GM12878 (cell line): ENCODE results near the gene CBX7. TPM values are rescaled to one million over a fixed set of nuclear protein-coding genes. Genes with fewer than 3 reads are reported as not detected.

ENCODE experiments used
- ASH2L ChIP-seq: fragments of 300-600, 200-600 bp; sonication (generic); IDR thresholded peaks from 2 replicates; pipeline ENCODE4 v1.6.1; 2017; ENCODE audit warnings: low read depth, mild to moderate bottlenecking, borderline replicate concordance
- ATF7 ChIP-seq: fragments of 450-650 bp; IDR thresholded peaks from 2 replicates; pipeline ENCODE4 v1.6.1; 2016; ENCODE audit warnings: low read depth, mild to moderate bottlenecking
- BACH1 ChIP-seq: fragments of 450-650 bp; IDR thresholded peaks from 2 replicates; pipeline ENCODE4 v1.6.1; 2017; ENCODE audit warnings: mild to moderate bottlenecking, borderline replicate concordance
- EP300 ChIP-seq, 2 experiments: fragments of 150-350 bp in 1 of 2; IDR thresholded peaks; 2 replicates each; pipeline ENCODE4 v1.6.1; 2011 to 2012; ENCODE audit warnings: low read depth in 2 of 2, low read length in 2 of 2, borderline replicate concordance in 1 of 2, improper control_type of control experiment in 1 of 2, inconsistent platforms in 1 of 2; ENCODE audit not compliant: control insufficient read depth in 1 of 2
- FOS ChIP-seq: IDR thresholded peaks from 3 replicates; pipeline ENCODE4 v1.6.1; 2011; ENCODE audit warnings: borderline replicate concordance; ENCODE audit not compliant: insufficient read length; ENCODE audit errors: extremely low read depth
- GABPA ChIP-seq: IDR thresholded peaks from 2 replicates; pipeline ENCODE4 v1.6.1; 2014; ENCODE audit warnings: antibody characterized with exemption, low read depth, mild to moderate bottlenecking, inconsistent platforms
- HDAC6 ChIP-seq: fragments of 200-600 bp; sonication (generic); IDR thresholded peaks from one replicate; pipeline ENCODE4 v1.8.0; 2017; ENCODE audit warnings: antibody characterized with exemption; ENCODE audit not compliant: unreplicated experiment
- LARP7 ChIP-seq: fragments of 450-650 bp; IDR thresholded peaks from 2 replicates; pipeline ENCODE4 v1.6.1; 2017; ENCODE audit warnings: mild to moderate bottlenecking
- NBN ChIP-seq: fragments of 450-650 bp; IDR thresholded peaks from 2 replicates; pipeline ENCODE4 v1.6.1; 2016
- NRF1 ChIP-seq: conservative IDR thresholded peaks from 2 replicates; pipeline ENCODE4 v1.6.1; 2011; ENCODE audit warnings: mild to moderate bottlenecking, low read depth, low read length, improper control_type of control experiment
- PAX8 ChIP-seq: fragments of 450-650 bp; IDR thresholded peaks from 2 replicates; pipeline ENCODE4 v1.6.1; 2017; ENCODE audit warnings: mild to moderate bottlenecking, moderate library complexity
- PKNOX1 ChIP-seq: fragments of 450-650 bp; IDR thresholded peaks from 2 replicates; pipeline ENCODE4 v1.6.1; 2016; ENCODE audit warnings: mild to moderate bottlenecking
- RFX5 ChIP-seq: IDR thresholded peaks from 2 replicates; pipeline ENCODE4 v1.6.1; 2011; ENCODE audit warnings: low read depth, low read length, improper control_type of control experiment
- RUNX3 ChIP-seq: IDR thresholded peaks from 2 replicates; pipeline ENCODE4 v1.6.1; 2012; ENCODE audit warnings: low read length, inconsistent platforms
- SMAD1 ChIP-seq: fragments of 450-650 bp; IDR thresholded peaks from 2 replicates; pipeline ENCODE4 v1.6.1; 2018; ENCODE audit warnings: mild to moderate bottlenecking, low read depth; ENCODE audit not compliant: partially characterized antibody
- SUPT20H ChIP-seq: IDR thresholded peaks from 2 replicates; pipeline ENCODE4 v1.6.1; 2011; ENCODE audit warnings: low read depth, mild to moderate bottlenecking, low read length, moderate library complexity, borderline replicate concordance; ENCODE audit not compliant: control insufficient read depth
- TCF7 ChIP-seq: IDR thresholded peaks from 2 replicates; pipeline ENCODE4 v1.6.1; 2014; ENCODE audit warnings: antibody characterized with exemption, borderline replicate concordance
- ZNF687 ChIP-seq: fragments of 450-650 bp; IDR thresholded peaks from 2 replicates; pipeline ENCODE4 v1.6.1; 2017; ENCODE audit warnings: mild to moderate bottlenecking, moderate library complexity
- polyA plus RNA-seq, 11 experiments: library from polyadenylated mRNA; depleted of rRNA in 4 of 11; unstranded in 6 of 11; stranded (reverse) in 5 of 11; fragments of >200 nt; fragmentation: Nextera tagmentation in 4 of 11; fragmentation: Illumina TruSeq in 1 of 11; extraction: Ambion mirVana in 4 of 11; extraction: Trizol in 1 of 11; gene quantifications; 1 replicate in 1 of 11; 2 replicates in 10 of 11; pipeline versions ENCODE4 v1.2.1 to v1.2.3, GENCODE V29; 2011 to 2016; ENCODE audit warnings: inconsistent platforms in 2 of 11, missing spikeins in 2 of 11, low read depth in 1 of 11
- total RNA-seq, 4 experiments: library from RNA; depleted of rRNA in 3 of 4; stranded (reverse); fragments of >200 nt in 3 of 4; fragmentation: Illumina TruSeq in 1 of 4; extraction: Trizol in 1 of 4; gene quantifications; 2 replicates each; pipeline versions ENCODE4 v1.2.1 to v1.2.3, GENCODE V29; 2013 to 2021
- TF ChIP-seq, protein P1 (sequence below): fragments of 450-650 bp; IDR thresholded peaks from 2 replicates; pipeline ENCODE4 v1.6.1; 2017; ENCODE audit warnings: mild to moderate bottlenecking
- TF ChIP-seq, protein P2 (sequence below): fragments of 450-650 bp; IDR thresholded peaks from 2 replicates; pipeline ENCODE4 v1.6.1; 2016; ENCODE audit warnings: mild to moderate bottlenecking, moderate library complexity, borderline replicate concordance

The CBX7 gene
- total and polyA plus RNA-seq, 10 of the 15 experiments (the other 5 are each of a cell fraction or from before 2014, with no cell fraction given) = 0.18 to 17.2 (median 5.6) TPM

DNA sequence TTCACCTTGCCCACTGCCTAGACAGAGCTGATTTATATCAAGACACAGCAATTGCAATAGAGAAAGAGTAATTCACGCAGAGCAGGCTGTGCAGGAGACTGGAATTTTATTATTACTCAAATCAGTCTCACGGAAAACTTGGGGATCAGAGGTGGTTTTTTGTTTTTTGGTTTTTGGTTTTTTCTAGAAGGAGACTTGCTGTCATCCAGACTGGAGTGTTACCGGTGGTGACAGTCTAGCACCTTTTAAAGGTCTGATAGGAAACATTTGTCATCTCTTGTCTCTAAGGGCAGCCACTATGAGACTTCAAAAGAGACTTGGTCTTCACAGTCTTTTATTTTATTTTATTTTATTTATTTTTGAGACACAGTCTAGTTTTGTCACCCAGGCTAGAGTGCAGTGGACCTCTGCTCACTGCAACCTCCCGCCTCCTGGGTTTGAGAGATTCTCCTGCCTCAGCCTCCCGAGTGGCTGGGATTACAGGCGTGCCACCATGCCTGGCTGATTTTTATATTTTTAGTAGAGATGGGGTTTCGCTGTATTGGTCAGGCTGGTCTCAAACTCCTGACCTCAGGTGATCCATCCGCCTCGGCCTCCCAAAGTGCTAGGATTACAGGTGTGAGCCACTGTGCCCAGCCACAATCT is 36.4 kb downstream of the CBX7 start (continued):
- TF ChIP-seq NBN (0 out of 2 replicates have a peak, but pooled peaks have one; percentile 14), ATF7 (no peak), FOS (no peak), EP300 (IDR thresholded peaks at IDR 0.05; ENCODE audit: borderline replicate concordance in 1 of 2, control insufficient read depth in 1 of 2, low read depth in 2 of 2, low read length in 2 of 2) (peak in 1 of 2 experiments; percentile 35; a peak in 1 of 4 replicates), ZNF687 (no peak), ASH2L (no peak), SMAD1 (no peak), RFX5 (no peak), NRF1 (no peak), RUNX3 (peak; percentile 64), TCF7 (no peak), SUPT20H (no peak), PKNOX1 (peak; percentile 48; the same call in 1 of the 2 replicates), LARP7 (no peak), GABPA (no peak), PAX8 (no peak), HDAC6 (no peak), BACH1 (no peak)
- TF ChIP-seq, protein P1, sequence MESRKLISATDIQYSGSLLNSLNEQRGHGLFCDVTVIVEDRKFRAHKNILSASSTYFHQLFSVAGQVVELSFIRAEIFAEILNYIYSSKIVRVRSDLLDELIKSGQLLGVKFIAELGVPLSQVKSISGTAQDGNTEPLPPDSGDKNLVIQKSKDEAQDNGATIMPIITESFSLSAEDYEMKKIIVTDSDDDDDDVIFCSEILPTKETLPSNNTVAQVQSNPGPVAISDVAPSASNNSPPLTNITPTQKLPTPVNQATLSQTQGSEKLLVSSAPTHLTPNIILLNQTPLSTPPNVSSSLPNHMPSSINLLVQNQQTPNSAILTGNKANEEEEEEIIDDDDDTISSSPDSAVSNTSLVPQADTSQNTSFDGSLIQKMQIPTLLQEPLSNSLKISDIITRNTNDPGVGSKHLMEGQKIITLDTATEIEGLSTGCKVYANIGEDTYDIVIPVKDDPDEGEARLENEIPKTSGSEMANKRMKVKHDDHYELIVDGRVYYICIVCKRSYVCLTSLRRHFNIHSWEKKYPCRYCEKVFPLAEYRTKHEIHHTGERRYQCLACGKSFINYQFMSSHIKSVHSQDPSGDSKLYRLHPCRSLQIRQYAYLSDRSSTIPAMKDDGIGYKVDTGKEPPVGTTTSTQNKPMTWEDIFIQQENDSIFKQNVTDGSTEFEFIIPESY = no peak
- TF ChIP-seq, protein P2, sequence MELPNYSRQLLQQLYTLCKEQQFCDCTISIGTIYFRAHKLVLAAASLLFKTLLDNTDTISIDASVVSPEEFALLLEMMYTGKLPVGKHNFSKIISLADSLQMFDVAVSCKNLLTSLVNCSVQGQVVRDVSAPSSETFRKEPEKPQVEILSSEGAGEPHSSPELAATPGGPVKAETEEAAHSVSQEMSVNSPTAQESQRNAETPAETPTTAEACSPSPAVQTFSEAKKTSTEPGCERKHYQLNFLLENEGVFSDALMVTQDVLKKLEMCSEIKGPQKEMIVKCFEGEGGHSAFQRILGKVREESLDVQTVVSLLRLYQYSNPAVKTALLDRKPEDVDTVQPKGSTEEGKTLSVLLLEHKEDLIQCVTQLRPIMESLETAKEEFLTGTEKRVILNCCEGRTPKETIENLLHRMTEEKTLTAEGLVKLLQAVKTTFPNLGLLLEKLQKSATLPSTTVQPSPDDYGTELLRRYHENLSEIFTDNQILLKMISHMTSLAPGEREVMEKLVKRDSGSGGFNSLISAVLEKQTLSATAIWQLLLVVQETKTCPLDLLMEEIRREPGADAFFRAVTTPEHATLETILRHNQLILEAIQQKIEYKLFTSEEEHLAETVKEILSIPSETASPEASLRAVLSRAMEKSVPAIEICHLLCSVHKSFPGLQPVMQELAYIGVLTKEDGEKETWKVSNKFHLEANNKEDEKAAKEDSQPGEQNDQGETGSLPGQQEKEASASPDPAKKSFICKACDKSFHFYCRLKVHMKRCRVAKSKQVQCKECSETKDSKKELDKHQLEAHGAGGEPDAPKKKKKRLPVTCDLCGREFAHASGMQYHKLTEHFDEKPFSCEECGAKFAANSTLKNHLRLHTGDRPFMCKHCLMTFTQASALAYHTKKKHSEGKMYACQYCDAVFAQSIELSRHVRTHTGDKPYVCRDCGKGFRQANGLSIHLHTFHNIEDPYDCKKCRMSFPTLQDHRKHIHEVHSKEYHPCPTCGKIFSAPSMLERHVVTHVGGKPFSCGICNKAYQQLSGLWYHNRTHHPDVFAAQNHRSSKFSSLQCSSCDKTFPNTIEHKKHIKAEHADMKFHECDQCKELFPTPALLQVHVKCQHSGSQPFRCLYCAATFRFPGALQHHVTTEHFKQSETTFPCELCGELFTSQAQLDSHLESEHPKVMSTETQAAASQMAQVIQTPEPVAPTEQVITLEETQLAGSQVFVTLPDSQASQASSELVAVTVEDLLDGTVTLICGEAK = no peak
